ENCODE results near the gene CCDC167.

CCDC167 gene

GRCh38 chr6:37540029-37540352 lies 40.3 kb upstream of the CCDC167 start:
- H3F3A ChIP-seq (ENCODE audit: control insufficient read depth, insufficient read depth), result no peaks in the 10 kb centered on the region
- H3K4me1 ChIP-seq (ENCODE audit: control insufficient read depth, low read length), result peaks cover 3% of the 10 kb centered on the region; the same call in 1 of the 2 replicates
- no peak overlapping the region for H3K27ac ChIP-seq (ENCODE audit: low read depth, low read length)
- no peak overlapping the region for H3K4me3 ChIP-seq (ENCODE audit: low read length)
- H3K9me3 ChIP-seq (ENCODE audit: control insufficient read depth, insufficient read depth, low read length), result no peaks in the 10 kb centered on the region
- no peak overlapping the region for H3K4me2 ChIP-seq (ENCODE audit: low read length)
- H3K9me2 ChIP-seq (replicated peaks; ENCODE audit: control insufficient read depth, low read length), result no peaks in the 10 kb centered on the region
- no peaks in the 10 kb centered on the region for H3K36me3 ChIP-seq (ENCODE audit: control insufficient read depth, low read length)
- TF ChIP-seq EZH2phosphoT487 (IDR thresholded peaks at IDR 0.05; ENCODE audit: borderline replicate concordance, low read length), result no peak
- TF ChIP-seq CTCF (IDR thresholded peaks at IDR 0.05; ENCODE audit: low read depth, low read length, poor library complexity, severe bottlenecking), result no peak
- H3K79me2 ChIP-seq (ENCODE audit: control insufficient read depth, low read length), result no peaks in the 10 kb centered on the region
- peaks cover 79% of the 10 kb centered on the region for H3K27me3 ChIP-seq (ENCODE audit: control insufficient read depth, low read length)
- H4K20me1 ChIP-seq (ENCODE audit: control insufficient read depth, insufficient read depth, low read depth, low read length), result 0 out of 2 replicates have a peak, but pooled peaks cover 3% of the 10 kb centered on the region

GRCh38 chr6:37539171-37540028 lies 39.7 kb upstream of the CCDC167 start:
- Histone ChIP-seq H3K4me2 (ENCODE audit: low read length) (no peak overlapping the region), H3K27me3 (ENCODE audit: control insufficient read depth, low read length) (peaks cover 78% of the 10 kb centered on the region), H3K9me2 (replicated peaks; ENCODE audit: control insufficient read depth, low read length) (no peaks in the 10 kb centered on the region), H3K9me3 (ENCODE audit: control insufficient read depth, insufficient read depth, low read length) (no peaks in the 10 kb centered on the region), H3F3A (ENCODE audit: control insufficient read depth, insufficient read depth) (no peaks in the 10 kb centered on the region), H3K36me3 (ENCODE audit: control insufficient read depth, low read length) (no peaks in the 10 kb centered on the region), H3K4me1 (ENCODE audit: control insufficient read depth, low read length) (no peaks in the 10 kb centered on the region; the same call in 1 of the 2 replicates), H4K20me1 (ENCODE audit: control insufficient read depth, insufficient read depth, low read depth, low read length) (0 out of 2 replicates have a peak, but pooled peaks cover 3% of the 10 kb centered on the region), H3K27ac (ENCODE audit: low read depth, low read length) (no peak overlapping the region), H3K79me2 (ENCODE audit: control insufficient read depth, low read length) (no peaks in the 10 kb centered on the region), H3K4me3 (ENCODE audit: low read length) (no peak overlapping the region)
- no peak for TF ChIP-seq EZH2phosphoT487 (IDR thresholded peaks at IDR 0.05; ENCODE audit: borderline replicate concordance, low read length)

- H3K27me3 ChIP-seq (ENCODE audit: control insufficient read depth, low read length), result peaks cover 75% of the 10 kb centered on the region
- no peaks in the 10 kb centered on the region for H3K9me3 ChIP-seq (ENCODE audit: control insufficient read depth, insufficient read depth, low read length)
- H3K36me3 ChIP-seq (ENCODE audit: control insufficient read depth, low read length), result no peaks in the 10 kb centered on the region
- no peaks in the 10 kb centered on the region for H3K9me2 ChIP-seq (replicated peaks; ENCODE audit: control insufficient read depth, low read length)
- no peaks in the 10 kb centered on the region for H3K4me1 ChIP-seq (ENCODE audit: control insufficient read depth, low read length)
- no peak overlapping the region for H3K4me2 ChIP-seq (ENCODE audit: low read length)
- H3K27ac ChIP-seq (ENCODE audit: low read depth, low read length), result no peak overlapping the region
- no peaks in the 10 kb centered on the region for H3F3A ChIP-seq (ENCODE audit: control insufficient read depth, insufficient read depth)
- H3K79me2 ChIP-seq (ENCODE audit: control insufficient read depth, low read length), result no peaks in the 10 kb centered on the region
- TF ChIP-seq CTCF (IDR thresholded peaks at IDR 0.05; ENCODE audit: low read depth, low read length, poor library complexity, severe bottlenecking) (peak; percentile 62), EZH2phosphoT487 (IDR thresholded peaks at IDR 0.05; ENCODE audit: borderline replicate concordance, low read length) (no peak)
- 0 out of 2 replicates have a peak, but pooled peaks cover 3% of the 10 kb centered on the region for H4K20me1 ChIP-seq (ENCODE audit: control insufficient read depth, insufficient read depth, low read depth, low read length)
- no peak overlapping the region for H3K4me3 ChIP-seq (ENCODE audit: low read length)
Observed at GRCh38 chr6:37538107-37538506, 38.4 kb upstream of the CCDC167 start.

GRCh38 chr6:37537548-37537947 lies 37.9 kb upstream of the CCDC167 start:
- Histone ChIP-seq H3K79me2 (ENCODE audit: control insufficient read depth, low read length) (no peaks in the 10 kb centered on the region), H3K4me3 (ENCODE audit: low read length) (no peak overlapping the region), H3K36me3 (ENCODE audit: control insufficient read depth, low read length) (no peaks in the 10 kb centered on the region), H3F3A (ENCODE audit: control insufficient read depth, insufficient read depth) (no peaks in the 10 kb centered on the region), H3K9me2 (replicated peaks; ENCODE audit: control insufficient read depth, low read length) (no peaks in the 10 kb centered on the region), H3K27ac (ENCODE audit: low read depth, low read length) (no peak overlapping the region), H3K9me3 (ENCODE audit: control insufficient read depth, insufficient read depth, low read length) (no peaks in the 10 kb centered on the region), H3K27me3 (ENCODE audit: control insufficient read depth, low read length) (peaks cover 79% of the 10 kb centered on the region), H3K4me1 (ENCODE audit: control insufficient read depth, low read length) (no peaks in the 10 kb centered on the region), H3K4me2 (ENCODE audit: low read length) (no peak overlapping the region), H4K20me1 (ENCODE audit: control insufficient read depth, insufficient read depth, low read depth, low read length) (0 out of 2 replicates have a peak, but pooled peaks cover 3% of the 10 kb centered on the region)
- no peak for TF ChIP-seq CTCF (IDR thresholded peaks at IDR 0.05; ENCODE audit: low read depth, low read length, poor library complexity, severe bottlenecking)
- TF ChIP-seq EZH2phosphoT487 (IDR thresholded peaks at IDR 0.05; ENCODE audit: borderline replicate concordance, low read length), result no peak
